IPS-18c (cell line): ENCODE data around the gene SNED1.

Experiments
- H3K4me3 ChIP-seq: 2 replicates; pipeline ENCODE4 v1.7.0; 2013; ENCODE audit warnings: low read depth, mild to moderate bottlenecking, low read length, moderate library complexity; ENCODE audit not compliant: insufficient read depth
- H3K9me3 ChIP-seq: one replicate; pipeline ENCODE4 v1.6.1; 2013; ENCODE audit warnings: mild to moderate bottlenecking, low read length, moderate library complexity; ENCODE audit not compliant: control insufficient read depth, insufficient read depth

The SNED1 gene

GRCh38 chr2:241110089-241110606 is 111.7 kb downstream of the SNED1 start:
- H3K4me3 ChIP-seq = no peak overlapping the region

GRCh38 chr2:241110607-241111439 is 112.4 kb downstream of the SNED1 start:
- Histone ChIP-seq H3K9me3 (no peaks in the 10 kb centered on the region), H3K4me3 (no peak overlapping the region)

More at GRCh38 chr2:241110089-241110606, 111.7 kb downstream of the SNED1 start:
- H3K9me3 ChIP-seq = no peaks in the 10 kb centered on the region

GRCh38 chr2:241111440-241111805 is 113.0 kb downstream of the SNED1 start:
- Histone ChIP-seq H3K4me3 (no peak overlapping the region), H3K9me3 (no peaks in the 10 kb centered on the region)

GRCh38 chr2:241112046-241112445 is 113.6 kb downstream of the SNED1 start:
- Histone ChIP-seq H3K9me3 (no peaks in the 10 kb centered on the region), H3K4me3 (no peak overlapping the region)

GRCh38 chr2:241112592-241112991 is 114.2 kb downstream of the SNED1 start:
- no peak overlapping the region for H3K4me3 ChIP-seq

GRCh38 chr2:241114836-241115235 is 116.4 kb downstream of the SNED1 start:
- Histone ChIP-seq H3K9me3 (no peaks in the 10 kb centered on the region), H3K4me3 (no peak overlapping the region)

More at GRCh38 chr2:241112592-241112991, 114.2 kb downstream of the SNED1 start:
- no peaks in the 10 kb centered on the region for H3K9me3 ChIP-seq

- Histone ChIP-seq H3K9me3 (no peaks in the 10 kb centered on the region), H3K4me3 (no peak overlapping the region)
Measured at GRCh38 chr2:241115361-241115760, 116.9 kb downstream of the SNED1 start.

GRCh38 chr2:241116606-241117560 is 118.5 kb downstream of the SNED1 start:
- no peak overlapping the region for H3K4me3 ChIP-seq

GRCh38 chr2:241118737-241119505 is 120.5 kb downstream of the SNED1 start:
- H3K9me3 ChIP-seq = no peaks in the 10 kb centered on the region
- no peak overlapping the region for H3K4me3 ChIP-seq

More at GRCh38 chr2:241116606-241117560, 118.5 kb downstream of the SNED1 start:
- H3K9me3 ChIP-seq = no peaks in the 10 kb centered on the region

- H3K4me3 ChIP-seq = no peak overlapping the region
- H3K9me3 ChIP-seq = no peaks in the 10 kb centered on the region
Measured at GRCh38 chr2:241120440-241120839, 122.0 kb downstream of the SNED1 start.

- H3K4me3 ChIP-seq = no peak overlapping the region
- H3K9me3 ChIP-seq = no peaks in the 10 kb centered on the region
Measured at GRCh38 chr2:241121008-241121407, 122.6 kb downstream of the SNED1 start.

- no peak overlapping the region for H3K4me3 ChIP-seq
- no peaks in the 10 kb centered on the region for H3K9me3 ChIP-seq
Measured at GRCh38 chr2:241122376-241123002, 124.1 kb downstream of the SNED1 start.

GRCh38 chr2:241123816-241124536 is 125.6 kb downstream of the SNED1 start:
- no peak overlapping the region; the same call in 1 of the 2 replicates for H3K4me3 ChIP-seq
- H3K9me3 ChIP-seq = no peaks in the 10 kb centered on the region

GRCh38 chr2:241125626-241126025 is 127.2 kb downstream of the SNED1 start:
- Histone ChIP-seq H3K4me3 (no peak overlapping the region), H3K9me3 (no peaks in the 10 kb centered on the region)

GRCh38 chr2:241126201-241126611 is 127.8 kb downstream of the SNED1 start:
- Histone ChIP-seq H3K4me3 (no peak overlapping the region), H3K9me3 (no peaks in the 10 kb centered on the region)

- H3K9me3 ChIP-seq = no peaks in the 10 kb centered on the region
- H3K4me3 ChIP-seq = no peak overlapping the region
Measured at GRCh38 chr2:241126771-241127202, 128.4 kb downstream of the SNED1 start.
